Right lung (tissue), 5 donors: Measurements from ENCODE around the gene CD84. TPM values are rescaled to one million over a fixed set of nuclear protein-coding genes. Genes with fewer than 3 reads are reported as not detected.
"Not testable (repeated sequence)": the region's sequence is repeated elsewhere in the genome, so short reads cannot be mapped to it uniquely, and the experiment has no call there.

Experiments used
- DNase-seq, 2 donors: peaks; one replicate each; pipeline ENCODE4 v3.0.0-alpha.2; 2013
- polyA plus RNA-seq, 5 donors: library from polyadenylated mRNA; unstranded; fragments of 120-200 nt; gene quantifications; one replicate each; pipeline versions ENCODE4 v1.2.1 to v1.2.3, GENCODE V29; 2013; ENCODE audit warnings: inconsistent platforms in 1 of 5, low replicate concordance in 1 of 5; ENCODE audit not compliant: insufficient read length in 5 of 5, insufficient read depth in 1 of 5

Gene CD84
- polyA plus RNA-seq, 5 donors, result 1.2 to 3.2 (median 2.4) TPM

GRCh38 chr1:160542303-160542945, 36.9 kb downstream of the CD84 start:
- peak; percentile 33 to 35 for DNase-seq

- no peak for DNase-seq
These were observed 37.5 kb downstream of the CD84 start for GRCh38 chr1:160541622-160542302.

GRCh38 chr1:160540859-160541233, 38.5 kb downstream of the CD84 start:
- DNase-seq, result no peak

- no peak for DNase-seq
These were observed 39.1 kb downstream of the CD84 start for GRCh38 chr1:160539990-160540858.

GRCh38 chr1:160539684-160539989, 39.7 kb downstream of the CD84 start:
- no peak for DNase-seq

- no peak for DNase-seq
These were observed 40.2 kb downstream of the CD84 start for GRCh38 chr1:160538985-160539651.

GRCh38 chr1:160537714-160538665, 41.3 kb downstream of the CD84 start:
- no peak for DNase-seq

- DNase-seq, result no peak
These were observed 44.3 kb downstream of the CD84 start for GRCh38 chr1:160534823-160535605.

- not testable (repeated sequence) for DNase-seq
These were observed 46.8 kb downstream of the CD84 start for GRCh38 chr1:160532557-160532813.

GRCh38 chr1:160531809-160532556, 47.3 kb downstream of the CD84 start:
- DNase-seq, result not testable (repeated sequence)

- DNase-seq, result not testable (repeated sequence)
These were observed 49.8 kb downstream of the CD84 start for GRCh38 chr1:160529401-160529952.

GRCh38 chr1:160523789-160524188, 55.5 kb downstream of the CD84 start:
- not testable (repeated sequence) for DNase-seq

- DNase-seq, result no peak
These were observed 56.5 kb downstream of the CD84 start, which contains the start of gene SLAMF6 for GRCh38 chr1:160522622-160523345. Gene SLAMF6 (minus strand): TSS chr1:160523255. CDS start chr1:160523192, 63 bp downstream.

- no peak for DNase-seq
These were observed 57.2 kb downstream of the CD84 start for GRCh38 chr1:160522136-160522535.

- DNase-seq, result no peak
These were observed 57.7 kb downstream of the CD84 start for GRCh38 chr1:160521554-160521953.

GRCh38 chr1:160520999-160521398, 58.3 kb downstream of the CD84 start:
- DNase-seq, result no peak

GRCh38 chr1:160520582-160520981, 58.7 kb downstream of the CD84 start:
- no peak for DNase-seq

- DNase-seq, result no peak
These were observed 59.5 kb downstream of the CD84 start for GRCh38 chr1:160519642-160520435.
